Measurements from ENCODE around the gene OR7G1. TPM values are rescaled to one million over a fixed set of nuclear protein-coding genes. Genes with fewer than 3 reads are reported as not detected.

OR7G1 gene
- total RNA-seq, 2 experiments from 2014 or later, result not detected

DNA sequence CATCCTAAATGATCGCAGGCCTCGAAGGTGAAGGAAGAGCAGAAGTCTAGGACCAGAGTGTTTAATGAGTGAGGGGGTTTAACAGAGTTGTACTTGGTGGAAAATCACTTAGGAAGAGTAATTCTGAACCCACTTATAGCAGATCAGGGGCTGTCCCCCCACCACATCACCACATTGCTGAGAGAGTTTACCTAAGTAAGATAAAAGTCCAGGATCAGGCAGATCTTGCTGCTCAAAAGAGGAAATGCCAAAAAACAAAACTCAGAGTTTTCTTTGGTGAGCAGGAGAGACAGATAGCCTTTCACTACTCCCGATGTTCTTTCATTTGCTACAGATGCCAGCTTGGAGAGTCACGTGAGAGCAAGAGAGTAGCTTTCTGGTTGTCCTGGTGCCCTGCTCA, 40.0 kb upstream of the OR7G1 start:
- Mint-ChIP-seq H3K9me3 (peaks cover 25% of the 10 kb centered on the region), H3K36me3 (ENCODE audit: low read depth) (peaks cover 98% of the 10 kb centered on the region), H3K4me1 (ENCODE audit: low read depth) (peaks cover 34% of the 10 kb centered on the region), H3K27me3 (no peaks in the 10 kb centered on the region), H3K4me3 (no peak overlapping the region), H3K27ac (peak overlapping the region; percentile 68)
- ChIA-PET CTCF (no interaction called here), POLR2A (no interaction called here)
- intact Hi-C loops (cut with micrococcal nuclease), result no loop called here
- DNase-seq, result no peak
- ATAC-seq, result no peak
- TF ChIP-seq, protein P1, sequence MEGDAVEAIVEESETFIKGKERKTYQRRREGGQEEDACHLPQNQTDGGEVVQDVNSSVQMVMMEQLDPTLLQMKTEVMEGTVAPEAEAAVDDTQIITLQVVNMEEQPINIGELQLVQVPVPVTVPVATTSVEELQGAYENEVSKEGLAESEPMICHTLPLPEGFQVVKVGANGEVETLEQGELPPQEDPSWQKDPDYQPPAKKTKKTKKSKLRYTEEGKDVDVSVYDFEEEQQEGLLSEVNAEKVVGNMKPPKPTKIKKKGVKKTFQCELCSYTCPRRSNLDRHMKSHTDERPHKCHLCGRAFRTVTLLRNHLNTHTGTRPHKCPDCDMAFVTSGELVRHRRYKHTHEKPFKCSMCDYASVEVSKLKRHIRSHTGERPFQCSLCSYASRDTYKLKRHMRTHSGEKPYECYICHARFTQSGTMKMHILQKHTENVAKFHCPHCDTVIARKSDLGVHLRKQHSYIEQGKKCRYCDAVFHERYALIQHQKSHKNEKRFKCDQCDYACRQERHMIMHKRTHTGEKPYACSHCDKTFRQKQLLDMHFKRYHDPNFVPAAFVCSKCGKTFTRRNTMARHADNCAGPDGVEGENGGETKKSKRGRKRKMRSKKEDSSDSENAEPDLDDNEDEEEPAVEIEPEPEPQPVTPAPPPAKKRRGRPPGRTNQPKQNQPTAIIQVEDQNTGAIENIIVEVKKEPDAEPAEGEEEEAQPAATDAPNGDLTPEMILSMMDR (IDR thresholded peaks at IDR 0.05), result no peak

DNA sequence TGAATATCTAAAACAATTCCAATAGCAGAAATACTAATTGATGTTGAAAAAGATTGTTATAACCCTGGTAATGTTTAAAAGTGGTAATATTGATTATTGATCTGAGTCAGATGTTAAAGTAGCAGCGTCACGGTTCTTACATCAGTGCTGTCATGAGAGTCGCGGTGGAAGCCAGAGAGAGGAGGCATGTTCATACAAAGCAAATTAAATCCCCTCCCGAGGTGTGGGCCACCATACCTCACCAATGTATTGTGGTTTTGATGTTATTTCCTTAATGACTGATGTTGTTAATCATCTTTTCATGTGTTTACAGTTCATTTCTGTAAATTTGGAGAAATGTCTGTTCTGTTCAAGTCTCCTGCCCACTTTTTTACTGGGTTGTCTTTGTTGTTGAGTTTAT, 35.8 kb upstream of the OR7G1 start:
- Mint-ChIP-seq H3K36me3 (ENCODE audit: low read depth) (peaks cover 94% of the 10 kb centered on the region), H3K4me1 (ENCODE audit: low read depth) (peaks cover 70% of the 10 kb centered on the region), H3K4me3 (no peak overlapping the region), H3K27me3 (no peaks in the 10 kb centered on the region), H3K27ac (no peak overlapping the region), H3K9me3 (peaks cover 18% of the 10 kb centered on the region)
- DNase-seq, result peak; percentile 22
- intact Hi-C loops (cut with micrococcal nuclease), result no loop called here
- ChIA-PET POLR2A (no interaction called here), CTCF (no interaction called here)
- ATAC-seq, result no peak
- TF ChIP-seq, protein P1 (IDR thresholded peaks at IDR 0.05), result no peak

DNA sequence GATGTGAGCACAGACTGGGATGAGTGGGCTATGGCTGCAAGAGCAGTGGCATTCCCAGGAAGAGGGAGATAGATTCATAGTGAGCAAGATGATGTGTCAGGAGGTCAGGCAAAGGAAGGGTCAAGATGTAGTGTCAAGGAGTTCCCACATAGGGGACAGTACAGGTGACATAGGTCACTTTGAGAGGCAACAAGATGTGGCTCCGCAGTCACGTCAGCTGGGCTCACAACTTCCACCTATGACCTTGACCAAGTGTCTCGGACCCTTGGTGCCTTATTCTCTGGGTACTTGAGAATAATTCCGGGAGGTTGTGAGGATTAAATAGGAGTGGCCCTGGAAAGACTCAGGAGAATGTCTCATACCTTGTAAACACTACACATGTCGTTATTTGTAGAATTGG, 35.1 kb upstream of the OR7G1 start:
- TF ChIP-seq, protein P1 (IDR thresholded peaks at IDR 0.05), result no peak
- Mint-ChIP-seq H3K27me3 (no peaks in the 10 kb centered on the region), H3K27ac (peak overlapping the region; percentile 21), H3K9me3 (peaks cover 18% of the 10 kb centered on the region), H3K4me3 (no peak overlapping the region), H3K4me1 (ENCODE audit: low read depth) (peaks cover 70% of the 10 kb centered on the region), H3K36me3 (ENCODE audit: low read depth) (peaks cover 91% of the 10 kb centered on the region)
- POLR2A ChIA-PET, result no interaction called here
- intact Hi-C loops (cut with micrococcal nuclease), result no loop called here
- no peak for DNase-seq
- ATAC-seq, result no peak
- CTCF ChIA-PET, result no interaction called here

DNA sequence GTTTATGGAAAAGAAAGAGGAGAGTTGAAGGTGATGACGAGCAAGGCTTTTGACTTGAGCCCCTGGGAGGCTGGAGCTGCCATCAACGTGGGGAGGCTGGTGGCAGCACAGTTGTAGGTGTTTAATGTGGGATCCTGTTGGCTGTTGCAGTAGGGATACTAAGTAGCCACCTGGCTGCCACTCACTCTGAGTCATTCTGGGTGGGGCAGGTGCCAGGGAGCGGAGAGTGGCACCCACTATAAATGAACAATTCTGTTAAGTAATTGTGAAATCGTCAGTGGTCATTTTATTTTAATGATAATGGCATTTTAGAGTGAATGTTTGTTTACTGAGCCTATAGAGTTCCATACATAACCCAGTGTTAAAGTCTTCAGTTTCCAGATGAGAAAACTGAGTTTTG, 34.4 kb upstream of the OR7G1 start:
- TF ChIP-seq, protein P1 (IDR thresholded peaks at IDR 0.05), result no peak
- Mint-ChIP-seq H3K4me3 (no peak overlapping the region), H3K27ac (peak overlapping the region; percentile 21), H3K36me3 (ENCODE audit: low read depth) (peaks cover 91% of the 10 kb centered on the region), H3K4me1 (ENCODE audit: low read depth) (peaks cover 68% of the 10 kb centered on the region), H3K9me3 (peaks cover 18% of the 10 kb centered on the region), H3K27me3 (no peaks in the 10 kb centered on the region)
- ATAC-seq (no peak), DNase-seq (no peak)
- ChIA-PET POLR2A (no interaction called here), CTCF (no interaction called here)
- intact Hi-C loops (cut with micrococcal nuclease), result no loop called here

DNA sequence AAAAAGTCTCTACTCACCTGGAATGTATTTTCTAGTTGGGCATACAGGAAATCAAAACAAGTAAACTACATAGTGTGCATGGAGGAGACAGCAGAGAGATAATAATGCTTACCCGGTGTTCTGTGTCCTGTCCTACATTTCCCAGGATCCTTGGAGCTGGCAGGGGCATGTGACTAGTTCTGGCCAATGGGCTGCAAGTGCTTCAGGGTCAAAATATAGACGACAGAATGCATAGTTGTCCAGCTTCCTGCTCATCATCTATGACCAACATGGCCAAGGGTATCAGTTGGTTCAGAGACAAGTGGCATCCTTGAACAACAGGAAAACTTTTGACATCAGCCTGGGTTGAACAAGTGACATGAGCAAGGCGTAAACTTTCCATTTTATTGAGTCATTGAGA, 33.1 kb upstream of the OR7G1 start:
- intact Hi-C loops (cut with micrococcal nuclease), result no loop called here
- ATAC-seq (no peak), DNase-seq (no peak)
- CTCF ChIA-PET, result no interaction called here
- Mint-ChIP-seq H3K4me3 (no peak overlapping the region), H3K9me3 (peaks cover 28% of the 10 kb centered on the region), H3K27ac (peak overlapping the region; percentile 49), H3K4me1 (ENCODE audit: low read depth) (peaks cover 65% of the 10 kb centered on the region), H3K36me3 (ENCODE audit: low read depth) (peaks cover 91% of the 10 kb centered on the region), H3K27me3 (no peaks in the 10 kb centered on the region)
- TF ChIP-seq, protein P1 (IDR thresholded peaks at IDR 0.05), result no peak
- POLR2A ChIA-PET, result interaction anchor here (1.1 kb wide), 1 partner anchor 8 kb away, joined by 3 read pairs; the partner anchor contains the start of gene ZNF317
